Upper lobe of left lung (tissue), 6 donors: ENCODE results near the gene MICAL2. TPM values are rescaled to one million over a fixed set of nuclear protein-coding genes. Genes with fewer than 3 reads are reported as not detected.

Source experiments
- ATAC-seq, 2 donors: fragments of 200-7000 bp; cut with Tn5 transposase; one replicate each; pipeline ENCODE4 v1.9.1; 2022; ENCODE audit warnings: mild to moderate bottlenecking in 2 of 2, moderate library complexity in 2 of 2; ENCODE audit not compliant: low FRiP score in 2 of 2
- DNase-seq, 2 donors: peaks; one replicate each; pipeline ENCODE4 v3.0.0-alpha.2; 2019 to 2020
- H3K27ac ChIP-seq, 4 donors: fragments of 200-600 bp; sonication (generic); one replicate each; pipeline ENCODE4 v1.5.1; 2016 to 2019
- H3K27me3 ChIP-seq, 4 donors: fragments of 200-600 bp; sonication (generic); one replicate each; pipeline ENCODE4 v1.5.1; 2017 to 2019
- H3K36me3 ChIP-seq, 4 donors: fragments of 200-600 bp; sonication (generic); one replicate each; pipeline ENCODE4 v1.5.1; 2016 to 2019
- H3K4me1 ChIP-seq, 4 donors: fragments of 200-600 bp; sonication (generic); one replicate each; pipeline ENCODE4 v1.5.1; 2018 to 2019
- H3K4me3 ChIP-seq, 4 donors: fragments of 200-600 bp; sonication (generic); one replicate each; pipeline ENCODE4 v1.5.1; 2017 to 2019; ENCODE audit warnings: mild to moderate bottlenecking in 2 of 4, moderate library complexity in 1 of 4
- H3K9me3 ChIP-seq, 4 donors: fragments of 200-600 bp; sonication (generic); one replicate each; pipeline ENCODE4 v1.5.1; 2018 to 2019
- CTCF ChIP-seq, 6 experiments: fragments of 450-650 bp in 4 of 6; fragments of 200-600 bp in 2 of 6; sonication (generic) in 2 of 6; IDR thresholded peaks; one replicate each; pipeline ENCODE4 v1.5.1; 2016 to 2019; ENCODE audit warnings: antibody characterized with exemption in 6 of 6
- EP300 ChIP-seq, 4 donors: sonication (generic); formaldehyde crosslinking; IDR thresholded peaks; one replicate each; pipeline ENCODE4 v1.5.1; 2017; ENCODE audit warnings: antibody characterized with exemption in 4 of 4, control low read depth in 2 of 4
- POLR2A ChIP-seq, 4 donors: fragments of 450-650 bp; IDR thresholded peaks; one replicate each; pipeline ENCODE4 v1.5.1; 2016 to 2017; ENCODE audit warnings: antibody characterized with exemption in 4 of 4, mild to moderate bottlenecking in 2 of 4
- POLR2AphosphoS5 ChIP-seq, 2 donors: sonication (generic); formaldehyde crosslinking; IDR thresholded peaks; one replicate each; pipeline ENCODE4 v1.5.1; 2017; ENCODE audit warnings: antibody characterized with exemption in 2 of 2
- WGBS, 2 donors: methylation state at CpG; one replicate each; pipeline ENCODE4 v1.1.5; 2017 to 2018; 5-methylcytosine and 5-hydroxymethylcytosine counted together
- total RNA-seq, 6 donors: library from RNA; depleted of rRNA in 4 of 6; stranded (reverse); fragments of >200 nt in 4 of 6; gene quantifications; one replicate each; pipeline versions ENCODE4 v1.1.0 to v1.2.1, GENCODE V29; 2016 to 2021
- donor health status: DM: no; HTN: no; CAD: no; lungs with moderate emphysema.
- donor health status: DM: no; HTN: yes; CAD: no; lungs with severe emphysema.

MICAL2 gene
- total RNA-seq, 6 donors from 2014 or later, result 138 to 327 (median 175) TPM

DNA sequence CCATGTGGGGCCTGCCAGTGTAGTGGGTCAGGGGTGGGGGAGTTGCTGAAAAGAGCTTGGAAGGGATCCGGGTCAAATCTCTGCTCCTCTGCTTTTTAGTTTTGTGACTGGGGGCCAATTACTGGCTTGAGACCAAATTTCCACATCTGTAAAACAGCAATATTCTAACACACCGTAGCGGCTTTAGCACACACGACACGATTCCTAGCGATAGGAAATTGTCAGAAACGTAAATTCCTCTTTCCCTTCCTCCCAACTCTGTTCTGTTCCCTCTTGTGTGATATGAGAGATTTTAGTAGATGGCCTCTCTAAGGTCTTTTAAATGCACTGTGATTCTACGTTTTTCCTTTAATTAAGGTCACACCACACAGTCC, 71.9 kb downstream of the MICAL2 start:
- peaks cover 16 to 51% (median 47%) of the 10 kb centered on the region in 4 donors for H3K4me1 ChIP-seq
- peak overlapping the region in 3 of 4 donors; percentile 24 to 44 (median 40) for H3K27ac ChIP-seq
- no peak overlapping the region for H3K4me3 ChIP-seq

DNA sequence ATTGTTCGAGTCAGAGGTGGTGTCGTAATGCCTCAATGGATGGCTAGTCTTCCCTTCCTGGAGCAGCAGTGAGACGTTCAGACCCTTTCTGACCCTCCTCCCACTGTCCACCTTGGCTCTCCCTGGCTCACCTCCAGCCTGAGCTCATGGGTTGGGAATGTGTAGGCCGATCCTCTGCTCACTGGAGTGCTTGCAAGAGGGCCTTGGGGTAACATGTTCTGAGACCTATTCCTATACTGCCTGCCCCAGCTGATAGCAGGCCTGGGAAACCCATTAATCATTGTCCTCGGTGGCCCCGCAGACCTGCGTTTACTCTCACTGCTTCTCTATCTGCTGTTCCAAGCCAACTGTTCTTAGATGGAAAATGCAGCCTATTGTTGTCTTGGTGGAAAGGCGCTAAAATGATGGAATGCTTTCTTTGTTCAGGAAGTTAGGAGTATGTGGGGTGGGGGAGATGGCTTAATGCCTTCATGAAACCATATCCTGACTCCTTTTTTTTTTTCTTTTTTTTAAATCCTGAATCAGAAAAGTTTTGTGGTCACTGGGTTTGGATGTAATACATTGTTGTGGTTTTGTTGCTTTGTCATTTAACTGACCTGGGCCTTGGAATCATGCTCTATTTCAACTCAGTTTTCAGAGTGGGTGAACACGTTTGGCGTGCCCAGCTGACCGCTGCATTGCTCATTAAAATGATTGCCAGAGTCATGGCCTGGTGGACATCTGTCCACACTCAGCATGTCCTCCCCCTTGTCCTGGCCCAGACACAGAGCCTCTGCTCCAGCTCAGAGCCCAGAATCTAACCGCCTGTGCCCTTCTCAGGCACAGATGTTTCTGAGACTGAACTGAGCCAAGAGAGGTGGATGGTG, 72.5 kb downstream of the MICAL2 start:
- ATAC-seq (peak; percentile 50 to 67), DNase-seq (peak in 1 of 2 donors; percentile 52)
- no peaks in the 10 kb centered on the region for H3K9me3 ChIP-seq
- no peak overlapping the region for H3K4me3 ChIP-seq
- H3K36me3 ChIP-seq, result peaks cover 0 to 5% (median 0%) of the 10 kb centered on the region in 4 donors
- H3K27ac ChIP-seq, result peak overlapping the region; percentile 24 to 44 (median 36)
- WGBS, 2 donors, result 52 to 62% methylated on average over 11 to 12 of the region's 12 CpGs
- TF ChIP-seq POLR2A (IDR thresholded peaks at IDR 0.05) (no peak), POLR2AphosphoS5 (IDR thresholded peaks at IDR 0.05) (peak; percentile 11 to 24), CTCF (IDR thresholded peaks at IDR 0.05) (no peak)
- no peaks in the 10 kb centered on the region for H3K27me3 ChIP-seq
- peaks cover 17 to 55% (median 47%) of the 10 kb centered on the region in 4 donors for H3K4me1 ChIP-seq

More for the DNA sequence above, 71.9 kb downstream of the MICAL2 start:
- H3K27me3 ChIP-seq, result no peaks in the 10 kb centered on the region
- DNase-seq (no peak), ATAC-seq (no peak)
- H3K36me3 ChIP-seq, result peaks cover 0 to 5% (median 0%) of the 10 kb centered on the region in 4 donors
- TF ChIP-seq POLR2A (IDR thresholded peaks at IDR 0.05), result no peak
- no peak for TF ChIP-seq EP300 (IDR thresholded peaks at IDR 0.05)
- no peak for TF ChIP-seq CTCF (IDR thresholded peaks at IDR 0.05)
- H3K9me3 ChIP-seq, result no peaks in the 10 kb centered on the region
- 79 to 86% methylated on average over 8 of the region's 8 CpGs for WGBS, 2 donors

DNA sequence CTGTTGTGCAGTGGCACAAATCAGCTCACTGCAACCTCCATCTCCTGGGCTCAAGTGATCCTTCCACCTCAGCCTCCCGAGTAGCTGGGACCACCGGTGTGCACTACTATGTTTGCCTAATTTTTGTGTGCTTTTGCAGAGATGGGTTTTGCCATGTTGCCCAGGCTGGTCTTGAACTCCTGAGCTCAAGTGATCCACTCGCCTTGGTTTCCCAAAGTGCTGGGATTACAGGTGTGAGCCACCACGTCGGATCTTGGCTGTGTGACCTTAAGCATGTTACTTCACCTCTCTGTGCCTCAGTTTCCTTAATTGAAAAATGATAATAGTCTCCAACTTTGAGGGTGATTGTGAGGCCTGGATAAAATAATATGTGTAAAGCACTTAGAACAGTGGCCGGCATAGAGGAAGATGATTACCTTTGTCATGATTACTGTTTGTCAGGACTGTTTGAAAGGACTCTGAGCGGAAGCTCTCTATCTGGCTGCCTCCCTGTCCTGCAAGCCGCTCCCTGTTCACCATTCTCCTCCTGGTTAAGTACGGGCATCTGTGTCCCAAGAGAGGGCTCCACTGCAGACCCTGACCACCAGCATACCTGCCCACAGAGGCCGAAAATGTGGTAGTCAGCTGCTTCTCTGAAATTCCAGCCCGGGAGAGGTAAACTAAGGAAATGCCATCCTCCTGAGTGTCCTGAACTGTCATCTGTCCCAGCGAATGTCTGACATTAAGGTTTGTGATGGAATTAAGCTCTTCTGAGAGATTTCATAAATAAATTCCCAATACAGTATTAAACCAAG, 73.6 kb downstream of the MICAL2 start:
- Histone ChIP-seq H3K4me1 (peaks cover 17 to 49% (median 42%) of the 10 kb centered on the region in 4 donors), H3K27me3 (no peaks in the 10 kb centered on the region), H3K9me3 (no peaks in the 10 kb centered on the region), H3K27ac (peak overlapping the region in 2 of 4 donors; percentile 40 to 44), H3K36me3 (peaks cover 0 to 5% (median 0%) of the 10 kb centered on the region in 4 donors), H3K4me3 (no peak overlapping the region)
- ATAC-seq, result no peak
- TF ChIP-seq EP300 (IDR thresholded peaks at IDR 0.05) (no peak), CTCF (IDR thresholded peaks at IDR 0.05) (no peak), POLR2A (IDR thresholded peaks at IDR 0.05) (no peak), POLR2AphosphoS5 (IDR thresholded peaks at IDR 0.05) (no peak)
- 94 to 97% methylated on average over 10 to 12 of the region's 12 CpGs for WGBS, 2 donors
- no peak for DNase-seq

DNA sequence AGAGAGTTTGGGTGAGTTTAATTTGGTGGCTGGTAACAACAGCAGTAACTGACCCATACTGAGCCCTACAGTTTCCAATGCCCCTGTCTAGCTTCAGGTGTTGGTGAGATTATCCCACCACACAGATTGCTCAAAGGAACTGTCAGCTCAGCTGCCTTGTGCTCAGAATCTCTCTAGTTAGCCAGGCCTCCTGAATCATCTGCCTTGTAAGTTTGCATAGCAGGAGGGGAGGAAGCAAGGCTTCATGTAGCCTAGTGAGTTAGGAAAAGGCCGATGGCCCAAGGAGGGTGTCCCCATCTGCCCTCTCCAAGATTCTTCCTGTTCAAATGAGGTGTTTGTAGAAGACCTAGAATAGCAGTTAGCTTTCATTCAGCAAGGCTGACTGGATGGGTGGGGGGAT, 74.3 kb downstream of the MICAL2 start:
- no peaks in the 10 kb centered on the region for H3K9me3 ChIP-seq
- peaks cover 0 to 5% (median 0%) of the 10 kb centered on the region in 4 donors for H3K36me3 ChIP-seq
- no peak for TF ChIP-seq POLR2AphosphoS5 (IDR thresholded peaks at IDR 0.05)
- TF ChIP-seq CTCF (IDR thresholded peaks at IDR 0.05), result no peak
- H3K27me3 ChIP-seq, result no peaks in the 10 kb centered on the region
- ATAC-seq (no peak), DNase-seq (no peak)
- peaks cover 15 to 43% (median 36%) of the 10 kb centered on the region in 4 donors for H3K4me1 ChIP-seq
- 100% methylated on average over 1 of the region's 1 CpG for WGBS, 2 donors
- H3K4me3 ChIP-seq, result no peak overlapping the region
- peak overlapping the region in 1 of 4 donors; percentile 39 for H3K27ac ChIP-seq
